HepG2 (cell line): Measurements from ENCODE around the gene SEMA3C. TPM values are rescaled to one million over a fixed set of nuclear protein-coding genes. Genes with fewer than 3 reads are reported as not detected.

Source experiments
- ATAC-seq: fragments of 200-7000 bp; cut with Tn5 transposase; 3 replicates; pipeline ENCODE4 v1.9.1; 2020; ENCODE audit warnings: mild to moderate bottlenecking, moderate library complexity
- BruUV-seq: library from RNA; stranded (reverse); fragments of 400-500 nt; replicated peaks from 2 replicates; lab custom pipeline; 2021; lab: Mats Ljungman, UMichigan
- CTCF ChIA-PET: fragments of 300-600 bp; formaldehyde crosslinking; extraction: SDS; loops from one replicate; lab custom pipeline; 2021; ENCODE audit warnings: low total read pairs, inconsistent platforms, low intra/inter-chr PET ratio; lab: Yijun Ruan, JAX
- POLR2A ChIA-PET: fragments of 350-600 bp; sonication (Branson Sonifier 250); formaldehyde crosslinking; loops from one replicate; lab custom pipeline; 2020; ENCODE audit warnings: antibody characterized with exemption, inconsistent platforms; lab: Yijun Ruan, JAX
- DNase-seq: peaks from one replicate; pipeline ENCODE4 v3.0.0-alpha.2; 2015; ENCODE audit warnings: low spot score
- FAIRE-seq: peaks from 3 replicates; lab custom pipeline; 2011; peaks lifted over from hg19 to GRCh38; lab: Jason Lieb, UNC
- H2AFZ ChIP-seq: one replicate; pipeline ENCODE4 v1.6.1; 2011; ENCODE audit warnings: low read length, inconsistent platforms
- H3K27ac ChIP-seq: fragments of 300-600 bp; 3 replicates; pipeline ENCODE4 v1.8.0; 2011; ENCODE audit warnings: mixed run types, mild to moderate bottlenecking, mixed read lengths, low read length, inconsistent platforms; ENCODE audit not compliant: insufficient read depth; ENCODE audit errors: extremely low read length
- H3K27me3 ChIP-seq, 2 experiments: fragments of 200-600 bp in 1 of 2; 2 replicates in 1 of 2; 3 replicates in 1 of 2; pipeline versions ENCODE4 v1.6.0 to v1.8.0; 2011; ENCODE audit warnings: low read length in 2 of 2, mild to moderate bottlenecking in 2 of 2, moderate library complexity in 2 of 2, inconsistent platforms in 1 of 2; ENCODE audit not compliant: insufficient read depth in 2 of 2, control insufficient read depth in 1 of 2
- H3K36me3 ChIP-seq, 2 experiments: fragments of 200-600 bp in 1 of 2; replicated peaks in 1 of 2; 2 replicates in 1 of 2; 3 replicates in 1 of 2; pipeline versions ENCODE4 v1.5.1 to v1.8.0; 2011; ENCODE audit warnings: low read length in 2 of 2, inconsistent platforms in 1 of 2; ENCODE audit not compliant: insufficient read depth in 2 of 2, control insufficient read depth in 1 of 2
- H3K4me1 ChIP-seq: 2 replicates; pipeline ENCODE4 v1.5.1; 2012; ENCODE audit warnings: low read length, inconsistent platforms; ENCODE audit not compliant: insufficient read depth
- H3K4me2 ChIP-seq: 2 replicates; pipeline ENCODE4 v1.6.0; 2011; ENCODE audit warnings: low read depth, low read length, inconsistent platforms
- H3K4me3 ChIP-seq, 3 experiments: fragments of 200-600 bp in 1 of 3; sonication (generic), shearing (Covaris generic) in 1 of 3; replicated peaks in 1 of 3; 2 replicates each; pipeline ENCODE4 v1.5.1; 2011 to 2016; ENCODE audit warnings: low read length in 3 of 3, inconsistent platforms in 2 of 3, low read depth in 2 of 3, mild to moderate bottlenecking in 2 of 3, control low read depth in 1 of 3, mixed read lengths in 1 of 3; ENCODE audit not compliant: insufficient read depth in 1 of 3
- H3K79me2 ChIP-seq: one replicate; pipeline ENCODE4 v1.6.1; 2011; ENCODE audit warnings: low read length, inconsistent platforms; ENCODE audit not compliant: insufficient read depth
- H3K9ac ChIP-seq: 2 replicates; pipeline ENCODE4 v1.6.0; 2011; ENCODE audit warnings: mild to moderate bottlenecking, low read depth, low read length, inconsistent platforms; ENCODE audit not compliant: insufficient read depth
- H3K9me3 ChIP-seq: 2 replicates; pipeline ENCODE4 v1.5.1; 2012; ENCODE audit warnings: mild to moderate bottlenecking, low read length
- H4K20me1 ChIP-seq: 2 replicates; pipeline ENCODE4 v1.6.0; 2011; ENCODE audit warnings: inconsistent platforms, mild to moderate bottlenecking, low read length, moderate library complexity; ENCODE audit not compliant: insufficient read depth
- CAMTA2 ChIP-seq: sonication (generic); formaldehyde crosslinking; IDR thresholded peaks from 2 replicates; pipeline ENCODE4 v1.4.0; 2020; ENCODE audit warnings: mild to moderate bottlenecking, missing genetic modification reagents, borderline replicate concordance
- ISX ChIP-seq: sonication (generic); formaldehyde crosslinking; conservative IDR thresholded peaks from 2 replicates; pipeline ENCODE4 v1.5.0; 2020; ENCODE audit warnings: missing genetic modification reagents
- NFATC3 ChIP-seq: sonication (generic); formaldehyde crosslinking; IDR thresholded peaks from 2 replicates; pipeline ENCODE4 v1.5.1; 2020; ENCODE audit warnings: mild to moderate bottlenecking, missing genetic modification reagents
- SRF ChIP-seq: IDR thresholded peaks from 2 replicates; pipeline ENCODE4 v1.6.1; 2011; ENCODE audit warnings: mild to moderate bottlenecking, low read depth, low read length, moderate library complexity
- ZNF496 ChIP-seq: sonication (generic); formaldehyde crosslinking; IDR thresholded peaks from 2 replicates; pipeline ENCODE4 v1.8.1; 2023; ENCODE audit warnings: mild to moderate bottlenecking, moderate library complexity, missing genetic modification reagents; ENCODE audit not compliant: insufficient replicate concordance
- ZNF556 ChIP-seq: sonication (generic); formaldehyde crosslinking; IDR thresholded peaks from 2 replicates; pipeline ENCODE4 v1.4.0; 2020; ENCODE audit warnings: mild to moderate bottlenecking, missing genetic modification reagents, borderline replicate concordance
- WGBS: methylation state at CpG from one replicate; pipeline ENCODE4 v1.1.6; 2017; ENCODE audit warnings: low lambda C conversion rate; 5-methylcytosine and 5-hydroxymethylcytosine counted together
- in situ Hi-C: cut with HindIII; loops from 2 replicates; pipeline ENCODE4 v1.10.0; 2017; ENCODE audit warnings: low pct_unique_long_range_greater_than_20kb; ENCODE audit not compliant: extremely low pct_ligation_motif_present
- intact Hi-C: fragments of 100-400 bp; cut with micrococcal nuclease; formaldehyde crosslinking; loops from one replicate; pipeline ENCODE4 v1.10.0; 2022; ENCODE audit not compliant: unreplicated experiment
- polyA plus RNA-seq, 8 experiments: library from polyadenylated mRNA; depleted of rRNA in 3 of 8; stranded (reverse) in 7 of 8; unstranded in 1 of 8; fragments of >200 nt; fragmentation: Illumina TruSeq in 4 of 8; extraction: Trizol in 4 of 8; gene quantifications; 2 replicates each; pipeline versions ENCODE4 v1.2.1 to v1.2.3, GENCODE V29; 2011 to 2016; ENCODE audit warnings: low read depth in 4 of 8, missing spikeins in 1 of 8, mixed read lengths in 1 of 8; ENCODE audit not compliant: insufficient read depth in 1 of 8
- total RNA-seq, 5 experiments: library from RNA; depleted of rRNA; stranded (reverse); fragments of >200 nt; fragmentation: Illumina TruSeq; extraction: Trizol; gene quantifications; 2 replicates each; pipeline ENCODE4 v1.2.3, GENCODE V29; 2016; ENCODE audit warnings: low read depth in 1 of 5
- TF ChIP-seq, protein P1 (sequence below): sonication (generic); formaldehyde crosslinking; IDR thresholded peaks from 2 replicates; pipeline ENCODE4 v1.5.1; 2020; ENCODE audit warnings: missing genetic modification reagents, mild to moderate bottlenecking, borderline replicate concordance

The SEMA3C gene
- total and polyA plus RNA-seq, 2 of the 13 experiments (the other 11 are each of a cell fraction or from before 2014, with no cell fraction given) = 0.05 to 0.13 TPM

- ATAC-seq (no peak), FAIRE-seq (no peak), DNase-seq (no peak)
- CTCF ChIA-PET = no interaction called here
- Histone ChIP-seq H3K9me3 (no peaks in the 10 kb centered on the region), H3K4me3 (no peak overlapping the region)
- intact Hi-C loops = no loop called here
- WGBS = 29% methylated on average over 4 of the region's 4 CpGs
- no peak for TF ChIP-seq ZNF556
- no peak for TF ChIP-seq ISX (CRISPR knock-in tag)
- no peak for TF ChIP-seq CAMTA2 (CRISPR knock-in tag)
- TF ChIP-seq SRF = no peak
- no peak for TF ChIP-seq NFATC3
- no peak for TF ChIP-seq ZNF496 (CRISPR knock-in tag)
- TF ChIP-seq, protein P1, sequence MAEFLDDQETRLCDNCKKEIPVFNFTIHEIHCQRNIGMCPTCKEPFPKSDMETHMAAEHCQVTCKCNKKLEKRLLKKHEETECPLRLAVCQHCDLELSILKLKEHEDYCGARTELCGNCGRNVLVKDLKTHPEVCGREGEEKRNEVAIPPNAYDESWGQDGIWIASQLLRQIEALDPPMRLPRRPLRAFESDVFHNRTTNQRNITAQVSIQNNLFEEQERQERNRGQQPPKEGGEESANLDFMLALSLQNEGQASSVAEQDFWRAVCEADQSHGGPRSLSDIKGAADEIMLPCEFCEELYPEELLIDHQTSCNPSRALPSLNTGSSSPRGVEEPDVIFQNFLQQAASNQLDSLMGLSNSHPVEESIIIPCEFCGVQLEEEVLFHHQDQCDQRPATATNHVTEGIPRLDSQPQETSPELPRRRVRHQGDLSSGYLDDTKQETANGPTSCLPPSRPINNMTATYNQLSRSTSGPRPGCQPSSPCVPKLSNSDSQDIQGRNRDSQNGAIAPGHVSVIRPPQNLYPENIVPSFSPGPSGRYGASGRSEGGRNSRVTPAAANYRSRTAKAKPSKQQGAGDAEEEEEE (CRISPR knock-in tag) = no peak
- TF ChIP-seq, all 625 proteins: peak for 0
- Histone ChIP-seq H3K9ac (no peak overlapping the region), H3K27ac (no peak overlapping the region), H3K4me1 (no peaks in the 10 kb centered on the region), H3K79me2 (no peaks in the 10 kb centered on the region), H4K20me1 (no peaks in the 10 kb centered on the region), H3K4me2 (no peak overlapping the region), H2AFZ (no peak overlapping the region), H3K36me3 (no peaks in the 10 kb centered on the region), H3K27me3 (no peaks in the 10 kb centered on the region; a peak in 1 of 5 replicates)
- in situ Hi-C loops = no loop called here
- POLR2A ChIA-PET = no interaction called here
- BruUV-seq = no TSS peak
These were observed 36.5 kb downstream of the SEMA3C start for GRCh38 chr7:80882213-80882801.
